NCI-H146 treated with DMSO at 0.1 percent for 48 hours (cell line): ENCODE measurements around the gene HES6.

Source experiments
- DNase-seq: peaks from one replicate; lab custom pipeline; 2025; ENCODE audit not compliant: unreplicated experiment; lab: John Stamatoyannopoulos, UW

Gene HES6

GRCh38 chr2:238202326-238203093 is 37.3 kb downstream of the HES6 start:
- no peak for DNase-seq

- DNase-seq, result no peak
These were observed 49.4 kb downstream of the HES6 start for GRCh38 chr2:238190445-238190844.
